Pancreas (tissue), 10 donors: ENCODE measurements around the gene AATK. TPM values are rescaled to one million over a fixed set of nuclear protein-coding genes. Genes with fewer than 3 reads are reported as not detected.

Experiments used
- ATAC-seq, 4 donors: fragments of 200-7000 bp; cut with Tn5 transposase; one replicate each; pipeline versions ENCODE4 v1.8.0 to v1.9.1; 2020; ENCODE audit warnings: mild to moderate bottlenecking in 4 of 4, moderate library complexity in 4 of 4
- DNase-seq, 6 donors: peaks; one replicate each; pipeline ENCODE4 v3.0.0-alpha.2; 2020
- FAIRE-seq: peaks from 2 replicates; lab custom pipeline; 2012; peaks lifted over from hg19 to GRCh38; lab: Jason Lieb, UNC
- H3K27ac ChIP-seq, 4 donors: fragments of 200-600 bp; sonication (generic); 1 replicate in 3 of 4; 2 replicates in 1 of 4; pipeline versions ENCODE4 v1.5.0 to v1.8.0; 2020
- H3K27me3 ChIP-seq, 4 donors: fragments of 200-600 bp; one replicate each; pipeline ENCODE4 v1.8.0; 2021
- H3K36me3 ChIP-seq, 3 donors: fragments of 200-600 bp; sonication (generic) in 1 of 3; one replicate each; pipeline versions ENCODE4 v1.5.0 to v1.8.0; 2020 to 2021
- H3K4me1 ChIP-seq, 3 donors: fragments of 200-600 bp; one replicate each; pipeline ENCODE4 v1.8.0; 2021
- H3K4me3 ChIP-seq, 4 donors: fragments of 200-600 bp; sonication (generic) in 2 of 4; one replicate each; pipeline versions ENCODE4 v1.5.0 to v1.8.0; 2020 to 2021
- H3K9me3 ChIP-seq, 4 donors: fragments of 200-600 bp; one replicate each; pipeline ENCODE4 v1.8.0; 2021
- WGBS, 2 donors: extraction: QIAGEN DNeasy Blood & Tissue Kit; methylation state at CpG; one replicate each; pipeline ENCODE4 v1.1.7; 2013; 5-methylcytosine and 5-hydroxymethylcytosine counted together
- intact Hi-C, 3 donors: fragments of 100-400 bp; cut with DNase I; formaldehyde crosslinking; loops; one replicate each; pipeline versions ENCODE4 v1.11.1 to v1.14.2; 2022
- polyA plus RNA-seq, 2 donors: library from polyadenylated mRNA; stranded (reverse); fragments of 200-250 nt; gene quantifications; one replicate each; pipeline ENCODE4 v1.2.3, GENCODE V29; 2013
- total RNA-seq, 6 donors: library from RNA; stranded (reverse); fragmentation: NEBNext Ultra II Directional in 4 of 6; extraction: Animal tissue kit (Norgen Biotek cat#: 25700) in 4 of 6; gene quantifications; one replicate each; pipeline versions ENCODE4 v1.2.1 to v1.2.4, GENCODE V29; 2021 to 2023
- TF ChIP-seq, protein P1 (sequence below), 4 donors: fragments of 200-600 bp; sonication (generic) in 3 of 4; IDR thresholded peaks; one replicate each; pipeline versions ENCODE4 v1.5.0 to v1.8.0; 2021; ENCODE audit warnings: antibody characterized with exemption in 4 of 4
- donor health status: healthy with polysubstance abuse.
- donor health status: DM: no; HTN: no; CAD: no; lungs with moderate emphysema.
- donor health status: DM: no; HTN: no; CAD: no.
- donor health status: control.
- donor health status: control.
- donor health status: Bipolar disorder and iron deficiency.
- donor health status: DM: yes; HTN: yes; CAD: no.
- donor health status: DM: no; HTN: no; CAD: no.
- donor health status: DM: no; HTN: no; CAD: no.
- donor health status: DM: yes; HTN: yes; CAD: no.

The AATK gene
- total and polyA plus RNA-seq, 8 donors: 24.3 to 49.6 (median 30.1) TPM

DNA sequence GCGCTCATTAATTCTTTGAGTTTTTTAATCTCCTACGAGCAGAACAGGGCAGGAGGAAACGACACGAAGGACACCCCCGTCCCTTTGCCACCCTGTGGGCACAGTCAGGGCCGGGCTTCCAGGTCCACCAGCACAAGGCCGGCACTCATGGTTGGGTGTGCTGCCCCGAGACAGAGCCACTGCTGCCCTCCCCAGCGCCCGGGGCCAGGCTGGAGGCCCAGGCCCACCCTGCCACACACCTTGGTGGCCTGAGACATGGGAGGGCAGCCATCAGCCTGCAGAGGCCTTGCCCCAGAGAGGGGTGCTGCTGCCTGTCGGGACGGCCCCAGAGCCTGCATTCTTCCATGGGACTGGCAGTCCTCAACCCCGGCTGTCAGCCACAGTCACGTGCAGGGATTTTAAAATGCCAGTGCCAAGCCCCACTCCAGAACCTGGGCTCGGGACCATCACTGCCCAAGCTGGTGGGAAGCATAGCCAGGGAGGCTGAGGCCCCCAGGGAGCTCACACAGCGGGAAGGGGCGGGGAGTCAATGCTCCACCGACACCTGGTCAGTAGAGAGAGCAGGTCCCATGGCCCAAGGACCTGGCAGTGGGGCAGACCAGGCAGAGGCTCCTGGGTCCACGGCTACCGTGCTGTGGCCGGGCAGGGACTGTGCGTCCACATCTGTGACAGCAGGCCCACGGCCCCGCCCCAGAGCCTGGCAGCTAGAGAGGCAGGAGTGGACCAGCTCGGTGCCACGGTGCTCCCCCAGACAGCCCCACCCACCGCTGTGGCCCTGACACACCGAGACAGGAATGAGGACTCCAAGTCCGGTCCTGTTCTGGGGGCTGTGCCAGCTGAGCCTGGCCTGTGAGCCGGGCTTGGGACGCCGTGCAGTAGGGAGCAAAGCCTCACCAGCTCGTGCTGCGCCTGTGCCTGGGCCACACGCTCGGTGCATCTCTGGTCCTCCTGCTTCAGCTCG is 29.2 kb upstream of the AATK start:
- no peaks in the 10 kb centered on the region for H3K27me3 ChIP-seq
- H3K4me3 ChIP-seq: no peak overlapping the region
- ATAC-seq (no peak), FAIRE-seq (no peak), DNase-seq (peak in 2 of 6 donors; percentile 24 to 72)
- no peaks in the 10 kb centered on the region for H3K4me1 ChIP-seq
- intact Hi-C loops: loop anchor here in 1 of 3 donors (5.0 kb wide), 1 partner anchor 53 kb away; no protein-coding TSS in a partner anchor
- WGBS, 2 donors: 95% methylated on average over 35 to 37 of the region's 37 CpGs
- H3K27ac ChIP-seq: no peak overlapping the region
- H3K36me3 ChIP-seq: no peaks in the 10 kb centered on the region
- TF ChIP-seq, protein P1, sequence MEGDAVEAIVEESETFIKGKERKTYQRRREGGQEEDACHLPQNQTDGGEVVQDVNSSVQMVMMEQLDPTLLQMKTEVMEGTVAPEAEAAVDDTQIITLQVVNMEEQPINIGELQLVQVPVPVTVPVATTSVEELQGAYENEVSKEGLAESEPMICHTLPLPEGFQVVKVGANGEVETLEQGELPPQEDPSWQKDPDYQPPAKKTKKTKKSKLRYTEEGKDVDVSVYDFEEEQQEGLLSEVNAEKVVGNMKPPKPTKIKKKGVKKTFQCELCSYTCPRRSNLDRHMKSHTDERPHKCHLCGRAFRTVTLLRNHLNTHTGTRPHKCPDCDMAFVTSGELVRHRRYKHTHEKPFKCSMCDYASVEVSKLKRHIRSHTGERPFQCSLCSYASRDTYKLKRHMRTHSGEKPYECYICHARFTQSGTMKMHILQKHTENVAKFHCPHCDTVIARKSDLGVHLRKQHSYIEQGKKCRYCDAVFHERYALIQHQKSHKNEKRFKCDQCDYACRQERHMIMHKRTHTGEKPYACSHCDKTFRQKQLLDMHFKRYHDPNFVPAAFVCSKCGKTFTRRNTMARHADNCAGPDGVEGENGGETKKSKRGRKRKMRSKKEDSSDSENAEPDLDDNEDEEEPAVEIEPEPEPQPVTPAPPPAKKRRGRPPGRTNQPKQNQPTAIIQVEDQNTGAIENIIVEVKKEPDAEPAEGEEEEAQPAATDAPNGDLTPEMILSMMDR (IDR thresholded peaks at IDR 0.05): no peak
- H3K9me3 ChIP-seq: no peaks in the 10 kb centered on the region

DNA sequence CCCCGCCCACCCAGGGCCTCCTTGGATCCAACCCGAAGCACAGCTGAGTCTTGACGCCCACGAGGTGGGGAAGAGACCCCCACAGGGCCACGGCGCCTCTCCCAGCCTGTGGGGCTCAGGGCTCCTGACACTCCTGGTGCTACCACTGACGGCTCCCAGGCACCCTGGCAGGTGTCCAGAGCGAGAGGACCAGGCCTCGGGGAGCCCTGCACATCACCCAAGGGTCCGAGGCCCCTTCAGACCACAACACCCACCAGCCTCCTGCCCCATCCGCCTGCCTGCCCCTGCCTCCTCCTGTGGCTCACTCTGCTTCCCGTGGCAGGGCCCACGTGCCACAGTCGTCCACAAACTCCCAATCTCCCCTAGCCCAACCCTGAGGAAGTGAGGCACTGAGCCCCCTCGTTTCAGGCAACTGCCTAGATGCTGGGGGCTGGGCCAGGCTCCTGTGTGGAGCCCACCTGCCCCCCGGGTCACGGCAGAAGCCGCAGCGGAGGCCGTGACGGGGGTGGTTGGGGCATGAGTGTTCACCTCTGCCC is 28.3 kb upstream of the AATK start:
- TF ChIP-seq, protein P1 (IDR thresholded peaks at IDR 0.05): no peak
- no peaks in the 10 kb centered on the region for H3K4me1 ChIP-seq
- no peak for ATAC-seq
- no peak overlapping the region for H3K27ac ChIP-seq
- intact Hi-C loops: loop anchor here in 1 of 3 donors (5.0 kb wide), 1 partner anchor 52 kb away; no protein-coding TSS in a partner anchor
- H3K36me3 ChIP-seq: no peaks in the 10 kb centered on the region
- 91 to 95% methylated on average over 21 of the region's 21 CpGs for WGBS, 2 donors
- no peak for FAIRE-seq
- no peak overlapping the region for H3K4me3 ChIP-seq
- DNase-seq: peak in 1 of 6 donors; percentile 37
- no peaks in the 10 kb centered on the region for H3K9me3 ChIP-seq
- no peaks in the 10 kb centered on the region for H3K27me3 ChIP-seq

DNA sequence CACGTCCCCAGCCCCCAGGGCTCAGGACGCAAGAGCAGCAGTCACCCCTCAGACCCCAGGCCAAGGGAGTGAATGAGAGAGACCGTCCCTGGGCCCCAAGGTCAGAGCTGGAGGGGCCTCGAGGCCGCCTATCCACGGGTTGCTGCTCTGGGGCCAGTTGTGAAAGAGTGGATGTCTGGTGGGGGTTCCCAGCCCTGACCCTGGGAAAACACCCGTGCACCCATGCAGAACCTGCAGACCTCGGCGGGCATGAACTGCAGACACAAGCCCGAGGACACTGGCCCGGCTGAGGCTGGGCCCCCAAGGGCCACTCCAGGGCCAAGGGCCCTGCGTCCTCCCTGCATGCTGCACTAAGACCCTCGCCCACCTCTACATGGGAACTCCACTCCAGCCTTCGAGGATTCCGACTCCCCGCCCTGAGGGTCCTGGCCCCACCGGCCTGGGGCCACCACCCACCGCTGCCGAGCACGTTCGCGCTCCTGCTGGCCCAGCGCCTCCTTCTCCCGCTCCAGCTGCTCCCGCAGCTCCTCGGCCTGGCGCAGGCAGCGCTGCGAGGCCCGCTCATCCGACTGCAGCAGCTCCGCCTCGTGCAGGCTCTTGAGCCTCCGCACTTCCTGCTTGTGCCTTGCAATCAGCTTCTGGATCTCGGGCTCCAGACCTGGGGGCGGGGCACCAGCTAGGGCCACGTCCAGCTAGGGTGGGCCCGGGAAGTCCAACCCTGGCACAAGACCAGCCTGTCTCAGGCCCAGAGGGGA is 27.6 kb upstream of the AATK start:
- no peaks in the 10 kb centered on the region for H3K27me3 ChIP-seq
- 90 to 96% methylated on average over 38 of the region's 38 CpGs for WGBS, 2 donors
- intact Hi-C loops: loop anchor here in 1 of 3 donors (5.0 kb wide), 1 partner anchor 51 kb away; no protein-coding TSS in a partner anchor
- TF ChIP-seq, protein P1 (IDR thresholded peaks at IDR 0.05): no peak
- H3K9me3 ChIP-seq: no peaks in the 10 kb centered on the region
- no peaks in the 10 kb centered on the region for H3K36me3 ChIP-seq
- no peak overlapping the region for H3K4me3 ChIP-seq
- no peak overlapping the region for H3K27ac ChIP-seq
- ATAC-seq (no peak), DNase-seq (peak in 2 of 6 donors; percentile 24 to 75), FAIRE-seq (no peak)
- H3K4me1 ChIP-seq: no peaks in the 10 kb centered on the region

DNA sequence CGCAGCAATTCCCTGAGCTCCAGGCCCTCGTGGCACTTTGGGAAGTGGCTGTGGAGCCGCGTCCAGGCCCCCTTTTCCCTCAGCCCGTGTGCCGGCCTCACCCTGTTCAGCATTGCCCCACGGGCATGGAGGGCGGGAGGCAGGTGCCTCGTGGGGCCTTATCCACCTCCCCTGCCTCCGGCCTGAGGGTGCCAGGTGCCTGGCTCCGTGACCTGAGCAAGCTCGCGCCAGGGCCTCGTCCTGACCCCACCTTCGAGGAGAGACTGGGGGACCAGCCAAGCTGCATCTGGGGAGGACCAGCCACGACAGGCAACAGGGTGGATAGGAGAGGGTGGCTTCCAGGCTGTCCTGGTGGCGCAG is 27.0 kb upstream of the AATK start:
- H3K4me3 ChIP-seq: no peak overlapping the region
- intact Hi-C loops: loop anchor here in 1 of 3 donors (5.0 kb wide), 1 partner anchor 51 kb away; no protein-coding TSS in a partner anchor
- DNase-seq: peak in 2 of 6 donors; percentile 20 to 50
- ATAC-seq: no peak
- FAIRE-seq: no peak
- H3K4me1 ChIP-seq: no peaks in the 10 kb centered on the region
- H3K27ac ChIP-seq: no peak overlapping the region
- no peaks in the 10 kb centered on the region for H3K27me3 ChIP-seq
- TF ChIP-seq, protein P1 (IDR thresholded peaks at IDR 0.05): no peak
- 93 to 94% methylated on average over 15 to 17 of the region's 17 CpGs for WGBS, 2 donors
- H3K36me3 ChIP-seq: no peaks in the 10 kb centered on the region
- no peaks in the 10 kb centered on the region for H3K9me3 ChIP-seq
